ENCODE measurements around the gene HNRNPA2B1.
"Not testable (repeated sequence)": the region's sequence is repeated elsewhere in the genome, so short reads cannot be mapped to it uniquely, and the experiment has no call there.

Gene HNRNPA2B1

GRCh38 chr7:26151650-26151952 lies 48.9 kb downstream of the HNRNPA2B1 start:
- no peaks in the 10 kb centered on the region for H3K79me2 ChIP-seq (ENCODE audit: insufficient read depth, low read length)
- peak overlapping the region; percentile 69 for H3K9ac ChIP-seq (ENCODE audit: low read depth, low read length, poor library complexity, severe bottlenecking)
- no peaks in the 10 kb centered on the region for H3K9me2 ChIP-seq (replicated peaks; ENCODE audit: low read depth, low read length)
- no peaks in the 10 kb centered on the region for H4K20me1 ChIP-seq (ENCODE audit: insufficient read depth, low read length, poor library complexity, severe bottlenecking)
- peak overlapping the region; percentile 80 for H2AFZ ChIP-seq (ENCODE audit: low read length)
- no peaks in the 10 kb centered on the region for H3F3A ChIP-seq (ENCODE audit: low read depth)
- H3K9me3 ChIP-seq (ENCODE audit: insufficient read depth, low read depth, low read length) = no peaks in the 10 kb centered on the region
- H3K4me3 ChIP-seq (ENCODE audit: low read length, poor library complexity, severe bottlenecking) = peak overlapping the region; percentile 79
- H3K4me2 ChIP-seq (ENCODE audit: low read depth, low read length, poor library complexity, severe bottlenecking) = peak overlapping the region; percentile 77
- H3K4me1 ChIP-seq (ENCODE audit: insufficient read depth, low read length, poor library complexity, severe bottlenecking) = peaks cover 36% of the 10 kb centered on the region
- H3K36me3 ChIP-seq (ENCODE audit: insufficient read depth, low read length) = no peaks in the 10 kb centered on the region
- H3K27me3 ChIP-seq (ENCODE audit: insufficient read depth, low read length, poor library complexity, severe bottlenecking) = no peaks in the 10 kb centered on the region
- TF ChIP-seq CTCF (conservative IDR thresholded peaks at IDR 0.05; ENCODE audit: low read length) = no peak
- no peak for TF ChIP-seq EZH2phosphoT487 (IDR thresholded peaks at IDR 0.05; ENCODE audit: borderline replicate concordance)

- Histone ChIP-seq H3K36me3 (ENCODE audit: insufficient read depth, low read length) (no peaks in the 10 kb centered on the region), H3F3A (ENCODE audit: low read depth) (no peaks in the 10 kb centered on the region), H3K27me3 (ENCODE audit: insufficient read depth, low read length, poor library complexity, severe bottlenecking) (no peaks in the 10 kb centered on the region), H3K4me3 (ENCODE audit: low read length, poor library complexity, severe bottlenecking) (peak overlapping the region; percentile 79), H2AFZ (ENCODE audit: low read length) (0 out of 2 replicates have a peak overlapping the region, but pooled peaks have one; percentile 80), H3K9me3 (ENCODE audit: insufficient read depth, low read depth, low read length) (no peaks in the 10 kb centered on the region), H4K20me1 (ENCODE audit: insufficient read depth, low read length, poor library complexity, severe bottlenecking) (no peaks in the 10 kb centered on the region), H3K9me2 (replicated peaks; ENCODE audit: low read depth, low read length) (no peaks in the 10 kb centered on the region), H3K4me1 (ENCODE audit: insufficient read depth, low read length, poor library complexity, severe bottlenecking) (peaks cover 31% of the 10 kb centered on the region), H3K9ac (ENCODE audit: low read depth, low read length, poor library complexity, severe bottlenecking) (no peak overlapping the region), H3K4me2 (ENCODE audit: low read depth, low read length, poor library complexity, severe bottlenecking) (peak overlapping the region; percentile 77), H3K79me2 (ENCODE audit: insufficient read depth, low read length) (no peaks in the 10 kb centered on the region)
- no peak for TF ChIP-seq CTCF (conservative IDR thresholded peaks at IDR 0.05; ENCODE audit: low read length)
- no peak for TF ChIP-seq EZH2phosphoT487 (IDR thresholded peaks at IDR 0.05; ENCODE audit: borderline replicate concordance)
Observed at GRCh38 chr7:26151096-26151495, 49.5 kb downstream of the HNRNPA2B1 start.

- TF ChIP-seq CTCF (conservative IDR thresholded peaks at IDR 0.05; ENCODE audit: low read length) = no peak
- TF ChIP-seq EZH2phosphoT487 (IDR thresholded peaks at IDR 0.05; ENCODE audit: borderline replicate concordance) = no peak
- H3F3A ChIP-seq (ENCODE audit: low read depth) = no peaks in the 10 kb centered on the region
- no peaks in the 10 kb centered on the region for H3K79me2 ChIP-seq (ENCODE audit: insufficient read depth, low read length)
- H3K9me3 ChIP-seq (ENCODE audit: insufficient read depth, low read depth, low read length) = no peaks in the 10 kb centered on the region
- H3K4me2 ChIP-seq (ENCODE audit: low read depth, low read length, poor library complexity, severe bottlenecking) = no peak overlapping the region
- H3K9me2 ChIP-seq (replicated peaks; ENCODE audit: low read depth, low read length) = no peaks in the 10 kb centered on the region
- H4K20me1 ChIP-seq (ENCODE audit: insufficient read depth, low read length, poor library complexity, severe bottlenecking) = no peaks in the 10 kb centered on the region
- peaks cover 24% of the 10 kb centered on the region for H3K4me1 ChIP-seq (ENCODE audit: insufficient read depth, low read length, poor library complexity, severe bottlenecking)
- no peaks in the 10 kb centered on the region for H3K36me3 ChIP-seq (ENCODE audit: insufficient read depth, low read length)
- H2AFZ ChIP-seq (ENCODE audit: low read length) = no peak overlapping the region
- H3K9ac ChIP-seq (ENCODE audit: low read depth, low read length, poor library complexity, severe bottlenecking) = no peak overlapping the region
- no peaks in the 10 kb centered on the region for H3K27me3 ChIP-seq (ENCODE audit: insufficient read depth, low read length, poor library complexity, severe bottlenecking)
- H3K4me3 ChIP-seq (ENCODE audit: low read length, poor library complexity, severe bottlenecking) = no peak overlapping the region
Observed at GRCh38 chr7:26149391-26149977, 51.1 kb downstream of the HNRNPA2B1 start.

- H3K4me1 ChIP-seq (ENCODE audit: insufficient read depth, low read length, poor library complexity, severe bottlenecking) = peaks cover 14% of the 10 kb centered on the region
- not testable (repeated sequence) for H3K9me3 ChIP-seq (ENCODE audit: insufficient read depth, low read depth, low read length); H3K27me3 ChIP-seq (ENCODE audit: insufficient read depth, low read length, poor library complexity, severe bottlenecking); H2AFZ ChIP-seq (ENCODE audit: low read length); H3K36me3 ChIP-seq (ENCODE audit: insufficient read depth, low read length); H3F3A ChIP-seq (ENCODE audit: low read depth); H3K4me2 ChIP-seq (ENCODE audit: low read depth, low read length, poor library complexity, severe bottlenecking); H4K20me1 ChIP-seq (ENCODE audit: insufficient read depth, low read length, poor library complexity, severe bottlenecking); H3K79me2 ChIP-seq (ENCODE audit: insufficient read depth, low read length); H3K9ac ChIP-seq (ENCODE audit: low read depth, low read length, poor library complexity, severe bottlenecking); H3K9me2 ChIP-seq (replicated peaks; ENCODE audit: low read depth, low read length); H3K4me3 ChIP-seq (ENCODE audit: low read length, poor library complexity, severe bottlenecking)
Observed at GRCh38 chr7:26148307-26148700, 52.2 kb downstream of the HNRNPA2B1 start.

GRCh38 chr7:26147646-26148306 lies 52.8 kb downstream of the HNRNPA2B1 start:
- H3K4me2 ChIP-seq (ENCODE audit: low read depth, low read length, poor library complexity, severe bottlenecking); H3K9me2 ChIP-seq (replicated peaks; ENCODE audit: low read depth, low read length); H3K4me3 ChIP-seq (ENCODE audit: low read length, poor library complexity, severe bottlenecking); H3K27me3 ChIP-seq (ENCODE audit: insufficient read depth, low read length, poor library complexity, severe bottlenecking); H3K9me3 ChIP-seq (ENCODE audit: insufficient read depth, low read depth, low read length); H3F3A ChIP-seq (ENCODE audit: low read depth); H3K9ac ChIP-seq (ENCODE audit: low read depth, low read length, poor library complexity, severe bottlenecking); H4K20me1 ChIP-seq (ENCODE audit: insufficient read depth, low read length, poor library complexity, severe bottlenecking); H3K79me2 ChIP-seq (ENCODE audit: insufficient read depth, low read length); H2AFZ ChIP-seq (ENCODE audit: low read length); H3K36me3 ChIP-seq (ENCODE audit: insufficient read depth, low read length): not testable (repeated sequence)
- H3K4me1 ChIP-seq (ENCODE audit: insufficient read depth, low read length, poor library complexity, severe bottlenecking) = peaks cover 10% of the 10 kb centered on the region
